Natural killer cell (primary cell): ENCODE results near the gene RARG. TPM values are rescaled to one million over a fixed set of nuclear protein-coding genes. Genes with fewer than 3 reads are reported as not detected.

ENCODE experiments used
- ATAC-seq, 3 donors: fragments of 150-1000 bp in 2 of 3; fragments of 200-7000 bp in 1 of 3; cut with Tn5 transposase; 1 replicate in 1 of 3; 2 replicates in 2 of 3; pipeline ENCODE4 v1.10.0; 2021; ENCODE audit warnings: mild to moderate bottlenecking in 2 of 3, moderate library complexity in 2 of 3
- DNase-seq, 2 donors: peaks; one replicate each; pipeline versions ENCODE4 v3.0.0 to v3.0.0-alpha.2; 2013 to 2021; ENCODE audit warnings: mixed read lengths in 1 of 2
- H3K27ac ChIP-seq: one replicate; pipeline ENCODE4 v1.5.1; 2013; ENCODE audit warnings: mild to moderate bottlenecking, low read length
- H3K27me3 ChIP-seq: one replicate; pipeline ENCODE4 v1.6.1; 2013; ENCODE audit warnings: low read length; ENCODE audit not compliant: control insufficient read depth, insufficient read depth
- H3K36me3 ChIP-seq: one replicate; pipeline ENCODE4 v1.6.1; 2013; ENCODE audit warnings: low read length; ENCODE audit not compliant: control insufficient read depth, insufficient read depth
- H3K4me1 ChIP-seq: one replicate; pipeline ENCODE4 v1.6.1; 2013; ENCODE audit warnings: low read length; ENCODE audit not compliant: control insufficient read depth, insufficient read depth
- H3K4me3 ChIP-seq: one replicate; pipeline ENCODE4 v1.5.1; 2013; ENCODE audit warnings: low read length
- H3K9me3 ChIP-seq: one replicate; pipeline ENCODE4 v1.6.1; 2013; ENCODE audit warnings: low read length; ENCODE audit not compliant: control insufficient read depth, insufficient read depth
- H3K27ac Mint-ChIP-seq, 2 donors: one replicate each; pipeline ENCODE4 v1.8.0; 2022; ENCODE audit warnings: mild to moderate bottlenecking in 2 of 2, mixed read lengths in 2 of 2, moderate library complexity in 1 of 2
- H3K27me3 Mint-ChIP-seq, 2 donors: one replicate each; pipeline ENCODE4 v1.8.0; 2022; ENCODE audit warnings: low read depth in 2 of 2, mixed read lengths in 2 of 2
- H3K36me3 Mint-ChIP-seq: one replicate; pipeline ENCODE4 v1.8.0; 2022; ENCODE audit warnings: mixed read lengths
- H3K4me1 Mint-ChIP-seq, 2 donors: one replicate each; pipeline ENCODE4 v1.8.0; 2022; ENCODE audit warnings: mixed read lengths in 2 of 2
- H3K4me3 Mint-ChIP-seq: one replicate; pipeline ENCODE4 v1.8.0; 2022; ENCODE audit warnings: mild to moderate bottlenecking, moderate library complexity, mixed read lengths
- H3K9me3 Mint-ChIP-seq, 2 donors: one replicate each; pipeline ENCODE4 v1.8.0; 2022; ENCODE audit warnings: mixed read lengths in 2 of 2
- WGBS: methylation state at CpG from one replicate; pipeline ENCODE4 v1.1.7; 2013; ENCODE audit warnings: missing lambda C conversion rate; ENCODE audit not compliant: insufficient coverage; 5-methylcytosine and 5-hydroxymethylcytosine counted together
- intact Hi-C: fragments of 100-400 bp; cut with micrococcal nuclease; formaldehyde crosslinking; loops from one replicate; pipeline ENCODE4 v1.14.2; 2022
- total RNA-seq, 4 donors: library from RNA; stranded (reverse); fragments of 120-200 nt in 1 of 4; gene quantifications; one replicate each; pipeline versions ENCODE4 v1.2.3 to v1.2.4, GENCODE V29; 2013 to 2022
- TF ChIP-seq, protein P1 (sequence below): fragments of 200-600 bp; IDR thresholded peaks from one replicate; pipeline ENCODE4 v1.8.0; 2022; ENCODE audit warnings: antibody characterized with exemption

RARG gene
- total RNA-seq, 3 donors from 2014 or later (not counting 1 experiment from before 2014, with no cell fraction given), result 24.0 to 30.6 (median 27.5) TPM

DNA sequence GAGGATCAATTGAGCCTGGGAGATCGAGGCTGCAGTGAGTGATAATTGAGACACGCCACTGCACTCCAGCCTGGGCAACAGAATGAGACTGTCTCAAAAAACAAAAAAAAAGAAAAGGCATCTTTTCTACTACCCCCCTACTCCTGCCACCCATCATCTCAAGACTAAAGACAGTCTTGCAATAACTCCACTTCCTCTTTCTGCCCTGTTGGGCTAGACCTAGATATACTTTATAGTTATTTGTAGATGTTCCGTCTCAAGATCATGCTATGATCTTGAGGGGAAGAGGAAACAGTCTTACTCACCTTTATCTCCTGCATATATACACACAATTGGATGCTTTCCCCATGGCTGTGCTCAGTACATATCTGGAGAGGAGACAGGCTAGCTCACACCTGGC, 24.0 kb upstream of the RARG start:
- TF ChIP-seq, protein P1, sequence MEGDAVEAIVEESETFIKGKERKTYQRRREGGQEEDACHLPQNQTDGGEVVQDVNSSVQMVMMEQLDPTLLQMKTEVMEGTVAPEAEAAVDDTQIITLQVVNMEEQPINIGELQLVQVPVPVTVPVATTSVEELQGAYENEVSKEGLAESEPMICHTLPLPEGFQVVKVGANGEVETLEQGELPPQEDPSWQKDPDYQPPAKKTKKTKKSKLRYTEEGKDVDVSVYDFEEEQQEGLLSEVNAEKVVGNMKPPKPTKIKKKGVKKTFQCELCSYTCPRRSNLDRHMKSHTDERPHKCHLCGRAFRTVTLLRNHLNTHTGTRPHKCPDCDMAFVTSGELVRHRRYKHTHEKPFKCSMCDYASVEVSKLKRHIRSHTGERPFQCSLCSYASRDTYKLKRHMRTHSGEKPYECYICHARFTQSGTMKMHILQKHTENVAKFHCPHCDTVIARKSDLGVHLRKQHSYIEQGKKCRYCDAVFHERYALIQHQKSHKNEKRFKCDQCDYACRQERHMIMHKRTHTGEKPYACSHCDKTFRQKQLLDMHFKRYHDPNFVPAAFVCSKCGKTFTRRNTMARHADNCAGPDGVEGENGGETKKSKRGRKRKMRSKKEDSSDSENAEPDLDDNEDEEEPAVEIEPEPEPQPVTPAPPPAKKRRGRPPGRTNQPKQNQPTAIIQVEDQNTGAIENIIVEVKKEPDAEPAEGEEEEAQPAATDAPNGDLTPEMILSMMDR, result no peak
- Mint-ChIP-seq H3K4me3 (no peak overlapping the region), H3K27me3 (no peaks in the 10 kb centered on the region), H3K27ac (no peak overlapping the region), H3K4me1 (peaks cover 22 to 24% of the 10 kb centered on the region in 2 donors), H3K9me3 (no peaks in the 10 kb centered on the region), H3K36me3 (no peaks in the 10 kb centered on the region)
- Histone ChIP-seq H3K36me3 (peaks cover 10% of the 10 kb centered on the region), H3K4me3 (no peak overlapping the region), H3K27me3 (no peaks in the 10 kb centered on the region), H3K27ac (no peak overlapping the region), H3K4me1 (peaks cover 36% of the 10 kb centered on the region), H3K9me3 (no peaks in the 10 kb centered on the region)
- 65% methylated on average over 2 of the region's 3 CpGs for WGBS
- DNase-seq (no peak), ATAC-seq (no peak)
- intact Hi-C loops, result no loop called here

DNA sequence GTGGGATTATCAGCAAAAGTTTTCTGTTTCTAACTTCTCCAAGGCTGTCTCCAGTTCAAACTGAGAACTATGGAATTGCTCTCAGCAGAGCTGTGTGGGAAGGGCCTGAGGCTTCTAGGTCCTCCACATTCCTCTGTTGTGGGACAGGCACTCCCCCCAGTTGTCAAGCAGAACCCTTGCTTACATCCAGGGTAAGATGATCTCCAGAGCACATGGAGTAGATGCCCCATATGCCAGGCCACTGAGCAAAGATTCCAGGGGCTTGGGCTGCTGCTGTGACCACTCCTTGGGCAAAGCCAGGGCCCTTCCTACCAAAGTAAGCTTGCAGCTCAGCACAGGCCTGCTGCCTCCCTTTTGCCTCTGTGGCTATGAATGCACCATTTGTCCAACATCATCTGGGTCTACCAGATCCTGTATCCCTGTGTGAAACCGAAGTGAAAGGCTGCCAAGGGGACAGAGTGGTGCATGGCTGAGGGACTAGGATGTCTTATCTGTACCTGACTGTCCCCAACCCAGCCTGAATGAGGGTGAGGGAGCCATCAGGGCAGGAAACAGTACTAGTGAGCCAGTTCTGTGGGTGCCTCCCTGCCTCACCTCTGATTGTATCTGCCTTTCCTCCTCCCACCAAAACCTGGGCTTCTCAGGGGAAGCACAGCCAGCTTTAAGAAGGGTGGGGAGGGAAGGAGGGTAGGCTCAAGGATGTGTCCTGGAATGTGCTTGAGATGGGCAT, 23.0 kb upstream of the RARG start:
- intact Hi-C loops, result no loop called here

DNA sequence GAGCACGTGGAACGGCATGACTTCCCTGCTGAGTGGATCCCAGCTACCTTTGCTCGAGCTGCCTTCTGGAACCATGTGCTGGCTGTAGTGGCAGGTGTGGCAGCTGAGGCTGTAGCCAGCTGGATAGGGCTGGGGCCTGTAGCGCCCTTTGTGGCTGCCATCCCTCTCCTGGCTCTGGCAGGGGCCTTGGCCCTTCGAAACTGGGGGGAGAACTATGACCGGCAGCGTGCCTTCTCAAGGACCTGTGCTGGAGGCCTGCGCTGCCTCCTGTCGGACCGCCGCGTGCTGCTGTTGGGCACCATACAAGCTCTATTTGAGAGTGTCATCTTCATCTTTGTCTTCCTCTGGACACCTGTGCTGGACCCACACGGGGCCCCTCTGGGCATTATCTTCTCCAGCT, 21.3 kb upstream of the RARG start:
- Mint-ChIP-seq H3K9me3 (no peaks in the 10 kb centered on the region), H3K4me3 (peak overlapping the region; percentile 98), H3K36me3 (no peaks in the 10 kb centered on the region), H3K27me3 (no peaks in the 10 kb centered on the region), H3K27ac (peak overlapping the region; percentile 84 to 88), H3K4me1 (peaks cover 22 to 26% of the 10 kb centered on the region in 2 donors)
- peaks cover 10% of the 10 kb centered on the region for H3K36me3 ChIP-seq
- TF ChIP-seq, protein P1, result no peak
- H3K9me3 ChIP-seq, result no peaks in the 10 kb centered on the region
- 96% methylated on average over 13 of the region's 13 CpGs for whole genome bisulfite sequencing
- no peak overlapping the region for H3K4me3 ChIP-seq
- H3K4me1 ChIP-seq, result peaks cover 37% of the 10 kb centered on the region
- ATAC-seq (no peak), DNase-seq (no peak)
- no peak overlapping the region for H3K27ac ChIP-seq
- H3K27me3 ChIP-seq, result no peaks in the 10 kb centered on the region
- intact Hi-C loops, result no loop called here

More for the DNA sequence above, 23.0 kb upstream of the RARG start:
- DNase-seq, result no peak
- Histone ChIP-seq H3K4me3 (no peak overlapping the region), H3K9me3 (no peaks in the 10 kb centered on the region), H3K4me1 (peaks cover 37% of the 10 kb centered on the region), H3K27ac (no peak overlapping the region), H3K36me3 (peaks cover 10% of the 10 kb centered on the region), H3K27me3 (no peaks in the 10 kb centered on the region)
- no peak overlapping the region for H3K27ac Mint-ChIP-seq
- H3K4me3 Mint-ChIP-seq, result no peak overlapping the region
- peaks cover 22 to 26% of the 10 kb centered on the region in 2 donors for H3K4me1 Mint-ChIP-seq
- TF ChIP-seq, protein P1, result no peak
- 89% methylated on average over 1 of the region's 1 CpG for WGBS
- no peaks in the 10 kb centered on the region for H3K36me3 Mint-ChIP-seq
- no peaks in the 10 kb centered on the region for H3K27me3 Mint-ChIP-seq
- no peak for ATAC-seq
- no peaks in the 10 kb centered on the region for H3K9me3 Mint-ChIP-seq
